Esophagus muscularis mucosa (tissue), 4 donors: ENCODE measurements around the gene CACNB4. TPM values are rescaled to one million over a fixed set of nuclear protein-coding genes. Genes with fewer than 3 reads are reported as not detected.
"Not testable (repeated sequence)": the region's sequence is repeated elsewhere in the genome, so short reads cannot be mapped to it uniquely, and the experiment has no call there.

Experiments used
- DNase-seq: peaks from one replicate; pipeline ENCODE4 v3.0.0-alpha.2; 2017; ENCODE audit errors: extremely low spot score
- H3K27ac ChIP-seq, 4 donors: fragments of 200-600 bp; sonication (generic); replicated peaks in 1 of 4; 1 replicate in 3 of 4; 2 replicates in 1 of 4; pipeline ENCODE4 v1.5.1; 2016 to 2019; ENCODE audit warnings: mild to moderate bottlenecking in 1 of 4
- H3K27me3 ChIP-seq, 4 donors: fragments of 200-600 bp; sonication (generic); one replicate each; pipeline versions ENCODE4 v1.5.1 to v1.6.0; 2016 to 2019
- H3K36me3 ChIP-seq, 4 donors: fragments of 200-600 bp; sonication (generic); one replicate each; pipeline ENCODE4 v1.5.1; 2016 to 2019
- H3K4me1 ChIP-seq, 4 donors: fragments of 200-600 bp; sonication (generic); one replicate each; pipeline ENCODE4 v1.5.1; 2016 to 2019
- H3K4me3 ChIP-seq, 4 donors: fragments of 200-600 bp; sonication (generic); 1 replicate in 2 of 4; 2 replicates in 2 of 4; pipeline ENCODE4 v1.5.1; 2016 to 2019; ENCODE audit warnings: mild to moderate bottlenecking in 4 of 4, moderate library complexity in 1 of 4
- H3K9me3 ChIP-seq, 4 donors: fragments of 200-600 bp; sonication (generic); 1 replicate in 3 of 4; 2 replicates in 1 of 4; pipeline ENCODE4 v1.5.1; 2016 to 2019
- EP300 ChIP-seq: sonication (generic); formaldehyde crosslinking; IDR thresholded peaks from one replicate; pipeline ENCODE4 v1.6.1; 2017; ENCODE audit warnings: antibody characterized with exemption
- POLR2A ChIP-seq: fragments of 450-650 bp; IDR thresholded peaks from one replicate; pipeline ENCODE4 v1.6.1; 2017; ENCODE audit warnings: antibody characterized with exemption, moderate library complexity, mild to moderate bottlenecking, low read depth
- POLR2AphosphoS5 ChIP-seq, 2 donors: sonication (generic); formaldehyde crosslinking; IDR thresholded peaks; one replicate each; pipeline ENCODE4 v1.6.1; 2017; ENCODE audit warnings: antibody characterized with exemption in 2 of 2
- WGBS: methylation state at CpG from one replicate; pipeline ENCODE4 v1.1.5; 2018; 5-methylcytosine and 5-hydroxymethylcytosine counted together
- intact Hi-C: fragments of 100-400 bp; cut with DNase I; formaldehyde crosslinking; loops from one replicate; pipeline ENCODE4 v1.15.1; 2023
- total RNA-seq, 4 donors: library from RNA; depleted of rRNA; stranded (reverse); fragments of >200 nt; gene quantifications; one replicate each; pipeline versions ENCODE4 v1.1.0 to v1.2.1, GENCODE V29; 2016
- TF ChIP-seq, protein P1 (sequence below), 3 experiments: fragments of 200-600 bp in 2 of 3; fragments of 450-650 bp in 1 of 3; sonication (generic) in 2 of 3; IDR thresholded peaks; one replicate each; pipeline ENCODE4 v1.5.1; 2017 to 2019; ENCODE audit warnings: antibody characterized with exemption in 3 of 3, mild to moderate bottlenecking in 2 of 3, moderate library complexity in 1 of 3

The CACNB4 gene
- total RNA-seq, 4 donors from 2014 or later, result 1.7 to 3.5 (median 2.3) TPM

DNA sequence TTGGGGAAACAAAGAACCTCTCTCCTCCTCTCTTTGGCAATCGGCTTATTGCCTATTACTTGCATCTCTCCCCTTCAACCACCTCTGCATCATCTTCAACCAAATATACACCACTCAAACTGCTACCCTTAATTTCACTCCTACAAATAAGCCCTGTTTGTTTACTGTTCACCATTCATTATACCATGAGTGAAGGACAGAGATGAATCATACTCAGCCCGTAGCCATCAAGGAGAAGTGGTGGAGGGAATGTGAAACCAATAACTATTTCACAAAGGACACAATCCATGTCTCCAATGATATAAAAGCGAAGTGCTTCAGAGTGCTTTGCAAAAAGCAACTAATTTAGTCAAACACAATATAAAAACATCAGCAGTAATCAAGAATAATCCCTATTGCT is 76.8 kb downstream of the CACNB4 start:
- Histone ChIP-seq H3K4me3 (no peak overlapping the region), H3K9me3 (no peaks in the 10 kb centered on the region), H3K4me1 (peaks cover 0 to 5% (median 0%) of the 10 kb centered on the region in 4 donors), H3K36me3 (no peaks in the 10 kb centered on the region), H3K27ac (no peak overlapping the region), H3K27me3 (no peaks in the 10 kb centered on the region)
- intact Hi-C loops, result loop anchor here (10.0 kb wide), 1 partner anchor 407 kb away; no protein-coding TSS in a partner anchor
- WGBS, result 83% methylated on average over 3 of the region's 3 CpGs
- TF ChIP-seq, protein P1, sequence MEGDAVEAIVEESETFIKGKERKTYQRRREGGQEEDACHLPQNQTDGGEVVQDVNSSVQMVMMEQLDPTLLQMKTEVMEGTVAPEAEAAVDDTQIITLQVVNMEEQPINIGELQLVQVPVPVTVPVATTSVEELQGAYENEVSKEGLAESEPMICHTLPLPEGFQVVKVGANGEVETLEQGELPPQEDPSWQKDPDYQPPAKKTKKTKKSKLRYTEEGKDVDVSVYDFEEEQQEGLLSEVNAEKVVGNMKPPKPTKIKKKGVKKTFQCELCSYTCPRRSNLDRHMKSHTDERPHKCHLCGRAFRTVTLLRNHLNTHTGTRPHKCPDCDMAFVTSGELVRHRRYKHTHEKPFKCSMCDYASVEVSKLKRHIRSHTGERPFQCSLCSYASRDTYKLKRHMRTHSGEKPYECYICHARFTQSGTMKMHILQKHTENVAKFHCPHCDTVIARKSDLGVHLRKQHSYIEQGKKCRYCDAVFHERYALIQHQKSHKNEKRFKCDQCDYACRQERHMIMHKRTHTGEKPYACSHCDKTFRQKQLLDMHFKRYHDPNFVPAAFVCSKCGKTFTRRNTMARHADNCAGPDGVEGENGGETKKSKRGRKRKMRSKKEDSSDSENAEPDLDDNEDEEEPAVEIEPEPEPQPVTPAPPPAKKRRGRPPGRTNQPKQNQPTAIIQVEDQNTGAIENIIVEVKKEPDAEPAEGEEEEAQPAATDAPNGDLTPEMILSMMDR (IDR thresholded peaks at IDR 0.05), result no peak
- TF ChIP-seq POLR2A, result no peak
- TF ChIP-seq EP300, result no peak
- no peak for TF ChIP-seq POLR2AphosphoS5 (IDR thresholded peaks at IDR 0.05)
- DNase-seq, result no peak

DNA sequence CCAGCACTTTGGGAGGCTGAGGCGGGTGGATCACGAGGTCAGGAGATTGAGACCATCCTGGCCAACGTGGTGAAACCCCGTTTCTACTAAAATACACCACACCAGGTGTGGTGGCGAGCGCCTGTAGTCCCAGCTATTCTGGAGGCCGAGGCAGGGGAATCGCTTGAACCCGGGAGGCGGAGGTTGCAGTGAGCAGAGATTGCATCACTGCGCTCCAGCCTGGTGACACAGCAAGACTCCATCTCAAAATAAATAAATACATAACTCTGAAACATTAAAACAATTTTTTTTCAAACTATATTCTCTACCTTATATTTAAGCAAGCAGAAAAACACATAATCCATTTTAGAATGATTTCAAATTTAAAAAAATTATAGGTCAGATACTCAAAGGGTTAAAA is 77.8 kb downstream of the CACNB4 start:
- not testable (repeated sequence) for H3K4me1 ChIP-seq, H3K36me3 ChIP-seq

DNA sequence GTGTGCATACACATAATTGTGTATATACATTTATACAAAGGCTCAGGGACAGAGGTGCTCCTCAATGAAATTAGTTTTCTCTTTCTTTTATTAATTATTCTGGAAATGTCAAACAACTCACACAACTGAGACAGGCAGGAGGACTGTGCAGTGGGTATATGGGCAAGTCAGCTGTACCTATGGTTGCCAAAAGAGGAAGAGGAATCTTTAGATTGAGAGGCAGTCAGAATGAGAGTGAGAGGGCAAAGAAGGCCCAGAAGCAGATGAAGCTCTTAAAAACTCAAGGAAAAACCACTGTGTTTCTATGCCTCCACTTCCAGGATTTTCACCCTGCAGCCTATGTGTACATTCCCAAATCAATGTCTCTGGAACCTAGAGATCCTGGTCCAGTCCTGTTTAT is 79.1 kb downstream of the CACNB4 start:
- intact Hi-C loops, result loop anchor here (10.0 kb wide), 1 partner anchor 405 kb away; no protein-coding TSS in a partner anchor
- Histone ChIP-seq H3K36me3 (no peaks in the 10 kb centered on the region), H3K4me3 (no peak overlapping the region), H3K9me3 (no peaks in the 10 kb centered on the region), H3K4me1 (peaks cover 0 to 3% (median 0%) of the 10 kb centered on the region in 4 donors), H3K27ac (no peak overlapping the region), H3K27me3 (no peaks in the 10 kb centered on the region)
- no peak for DNase-seq
- TF ChIP-seq POLR2A (no peak), POLR2AphosphoS5 (IDR thresholded peaks at IDR 0.05) (no peak), EP300 (no peak)
- TF ChIP-seq, protein P1 (IDR thresholded peaks at IDR 0.05), result no peak

More for the DNA sequence above, 77.8 kb downstream of the CACNB4 start:
- 92% methylated on average over 11 of the region's 11 CpGs for WGBS
- not testable (repeated sequence) for H3K27me3 ChIP-seq, H3K4me3 ChIP-seq, H3K9me3 ChIP-seq, H3K27ac ChIP-seq, DNase-seq
- intact Hi-C loops, result loop anchor here (10.0 kb wide), 1 partner anchor 406 kb away; no protein-coding TSS in a partner anchor

DNA sequence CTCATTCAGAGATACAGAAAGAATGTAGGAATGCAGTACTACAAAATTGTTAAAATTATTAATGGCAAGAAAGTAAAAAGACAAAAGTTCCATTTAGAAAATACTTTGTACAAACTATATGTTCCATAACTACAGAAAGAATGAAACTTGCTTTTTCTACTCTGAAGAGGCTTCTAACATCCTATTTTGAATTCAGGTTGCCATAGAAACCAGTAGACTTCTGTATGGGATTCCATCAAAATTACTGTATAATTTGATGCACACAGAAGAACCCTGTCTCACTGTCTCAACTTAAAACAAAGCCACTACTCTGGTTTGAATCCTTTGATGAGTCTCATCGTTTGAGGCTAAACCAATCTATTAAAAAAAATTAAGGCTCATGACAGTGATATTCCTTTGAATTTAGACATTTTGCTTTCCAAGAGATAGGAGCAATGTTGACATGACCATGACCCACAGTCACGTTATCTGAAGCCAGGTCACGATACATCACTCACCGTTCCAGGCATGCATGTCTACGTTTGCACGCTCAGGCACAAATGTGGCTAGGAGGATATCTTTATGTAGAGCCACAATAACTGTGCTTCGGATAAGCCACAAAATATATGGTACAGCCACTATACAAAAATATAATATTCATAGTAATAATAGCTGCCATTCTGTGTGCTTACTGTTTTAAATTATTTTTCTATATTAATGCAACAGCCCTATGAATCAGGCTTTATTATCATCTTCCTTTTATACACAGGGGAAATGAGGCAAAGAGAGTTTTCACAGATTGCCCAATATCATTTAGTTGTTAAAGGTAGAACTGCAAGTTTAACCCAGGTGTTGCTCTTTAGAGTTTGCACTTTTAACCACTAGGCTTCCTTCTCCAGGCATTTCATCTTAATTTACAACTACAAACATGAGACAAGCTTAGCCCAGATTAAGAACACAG is 82.4 kb downstream of the CACNB4 start:
- Histone ChIP-seq H3K4me3 (no peak overlapping the region), H3K27me3 (no peaks in the 10 kb centered on the region), H3K4me1 (peaks cover 0 to 3% (median 0%) of the 10 kb centered on the region in 4 donors), H3K9me3 (no peaks in the 10 kb centered on the region), H3K36me3 (no peaks in the 10 kb centered on the region), H3K27ac (no peak overlapping the region)
- DNase-seq, result no peak
- WGBS, result 84% methylated on average over 7 of the region's 7 CpGs
- TF ChIP-seq POLR2AphosphoS5 (IDR thresholded peaks at IDR 0.05) (no peak), EP300 (no peak)
- TF ChIP-seq, protein P1 (IDR thresholded peaks at IDR 0.05), result no peak
- intact Hi-C loops, result no loop called here

DNA sequence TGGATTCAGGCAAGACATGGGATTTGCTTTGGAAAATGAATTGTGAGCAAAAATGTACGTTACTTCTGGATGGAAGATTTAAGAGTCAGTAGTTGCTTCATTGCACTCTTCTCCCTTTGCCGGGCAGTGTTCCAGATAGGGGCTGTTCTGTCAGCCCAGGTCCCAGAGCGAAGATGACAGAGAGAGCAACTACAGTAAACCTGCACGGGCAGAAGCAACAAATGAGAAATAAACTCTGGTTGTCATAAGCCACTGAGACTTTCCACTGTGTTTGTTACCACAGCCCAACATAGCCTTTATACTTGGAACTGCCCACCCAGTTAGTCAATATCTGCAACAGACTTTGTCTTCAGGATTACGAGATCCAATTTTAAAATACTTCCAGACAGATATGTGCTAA is 83.3 kb downstream of the CACNB4 start:
- TF ChIP-seq, protein P1 (IDR thresholded peaks at IDR 0.05), result no peak
- TF ChIP-seq POLR2A, result no peak
- TF ChIP-seq POLR2AphosphoS5 (IDR thresholded peaks at IDR 0.05), result no peak
- no peak for TF ChIP-seq EP300
- Histone ChIP-seq H3K27ac (no peak overlapping the region), H3K36me3 (no peaks in the 10 kb centered on the region), H3K4me3 (no peak overlapping the region), H3K9me3 (no peaks in the 10 kb centered on the region), H3K4me1 (peaks cover 0 to 3% (median 0%) of the 10 kb centered on the region in 4 donors), H3K27me3 (no peaks in the 10 kb centered on the region)
- 66% methylated on average over 5 of the region's 5 CpGs for WGBS
- intact Hi-C loops, result no loop called here
- DNase-seq, result no peak
